CD4-positive, alpha-beta T cell treated with Interleukin-6 for 4 hours (primary cell): Measurements from ENCODE around the gene ZSCAN4.

Experiments
- DNase-seq: peaks from one replicate; pipeline ENCODE4 v3.0.0-alpha.2; 2020; ENCODE audit warnings: mixed read lengths

Gene ZSCAN4

GRCh38 chr19:57686727-57687126 is 18.0 kb downstream of the ZSCAN4 start:
- DNase-seq = no peak

GRCh38 chr19:57687363-57688010 is 18.8 kb downstream of the ZSCAN4 start:
- no peak for DNase-seq

- no peak for DNase-seq
Measured at GRCh38 chr19:57688011-57688763, 19.5 kb downstream of the ZSCAN4 start.

- DNase-seq = no peak
Measured at GRCh38 chr19:57689750-57690149, 21.0 kb downstream of the ZSCAN4 start.

- DNase-seq = no peak
Measured at GRCh38 chr19:57701625-57702024, 32.9 kb downstream of the ZSCAN4 start.

GRCh38 chr19:57706346-57706745 is 37.6 kb downstream of the ZSCAN4 start:
- no peak for DNase-seq

- peak; percentile 50 for DNase-seq
Measured at GRCh38 chr19:57708641-57709361, 40.1 kb downstream of the ZSCAN4 start, which contains the start of gene ZNF154. TSS of gene ZNF154 (minus strand) at chr19:57709204. CDS start at chr19:57708971, 233 bp downstream.

- DNase-seq = no peak
Measured at GRCh38 chr19:57709616-57710015, 40.9 kb downstream of the ZSCAN4 start.

GRCh38 chr19:57712222-57712621 is 43.5 kb downstream of the ZSCAN4 start:
- DNase-seq = no peak

- no peak for DNase-seq
Measured at GRCh38 chr19:57719424-57719823, 50.7 kb downstream of the ZSCAN4 start.

- no peak for DNase-seq
Measured at GRCh38 chr19:57719901-57720519, 51.3 kb downstream of the ZSCAN4 start.

GRCh38 chr19:57720878-57721277 is 52.1 kb downstream of the ZSCAN4 start:
- no peak for DNase-seq
